RWPE2 (cell line): Measurements from ENCODE around the gene HES3.

Experiments
- ATAC-seq: fragments of 200-7000 bp; cut with Tn5 transposase; 3 replicates; pipeline ENCODE4 v1.9.1; 2021; ENCODE audit warnings: low read depth
- DNase-seq: peaks from one replicate; pipeline ENCODE4 v3.0.0-alpha.2; 2020; ENCODE audit warnings: low spot score
- H3K27ac ChIP-seq: fragments of 450-650 bp; 2 replicates; pipeline ENCODE4 v1.5.1; 2017; ENCODE audit warnings: mild to moderate bottlenecking; ENCODE audit not compliant: poor library complexity, severe bottlenecking
- H3K27me3 ChIP-seq: fragments of 250-450 bp; sonication (Bioruptor Pico); 2 replicates; pipeline ENCODE4 v1.5.1; 2021; ENCODE audit warnings: mild to moderate bottlenecking, moderate library complexity; ENCODE audit not compliant: insufficient read depth, poor library complexity, severe bottlenecking
- H3K36me3 ChIP-seq: fragments of 250-450 bp; sonication (Bioruptor Pico); 2 replicates; pipeline ENCODE4 v1.5.1; 2020; ENCODE audit warnings: low read depth, mild to moderate bottlenecking, moderate library complexity
- H3K4me1 ChIP-seq: fragments of 250-450 bp; sonication (Bioruptor Pico); 2 replicates; pipeline ENCODE4 v1.5.1; 2021; ENCODE audit warnings: mild to moderate bottlenecking, moderate library complexity; ENCODE audit not compliant: insufficient read depth, poor library complexity, severe bottlenecking
- H3K4me3 ChIP-seq: fragments of 250-450 bp; sonication (Bioruptor Pico); 2 replicates; pipeline ENCODE4 v1.5.1; 2021; ENCODE audit warnings: mild to moderate bottlenecking, moderate library complexity; ENCODE audit not compliant: severe bottlenecking
- H3K9me3 ChIP-seq: fragments of 250-450 bp; sonication (Bioruptor Pico); 2 replicates; pipeline ENCODE4 v1.5.1; 2021; ENCODE audit warnings: mild to moderate bottlenecking, moderate library complexity; ENCODE audit not compliant: severe bottlenecking
- TF ChIP-seq, protein P1 (sequence below): fragments of 450-650 bp; IDR thresholded peaks from one replicate; pipeline ENCODE4 v1.5.1; 2017; ENCODE audit warnings: mild to moderate bottlenecking, moderate library complexity; ENCODE audit not compliant: poor library complexity, severe bottlenecking

HES3 gene

DNA sequence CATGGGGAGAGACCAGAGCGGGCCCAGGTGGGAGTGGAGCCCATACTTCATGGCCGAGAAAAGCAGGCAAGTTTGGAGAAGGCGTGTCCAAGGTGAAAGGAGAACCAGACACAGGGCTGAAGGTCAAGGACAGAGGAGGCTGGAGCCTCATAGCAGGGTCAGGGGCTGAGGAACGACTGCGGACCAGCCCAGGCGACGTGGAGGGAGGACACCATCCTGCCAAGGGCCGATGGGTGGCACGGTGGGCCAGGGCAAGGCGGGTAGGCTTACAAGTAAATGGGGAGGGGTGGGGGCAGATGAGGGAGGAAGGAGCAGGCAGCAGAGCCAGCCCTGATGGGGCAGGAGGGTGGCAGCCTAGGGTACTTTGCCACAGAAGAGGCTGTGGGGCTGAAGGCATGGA lies 35.1 kb downstream of the HES3 start:
- H3K4me1 ChIP-seq: no peaks in the 10 kb centered on the region
- ATAC-seq (no peak), DNase-seq (no peak)
- no peaks in the 10 kb centered on the region for H3K27me3 ChIP-seq
- H3K4me3 ChIP-seq: no peak overlapping the region
- TF ChIP-seq, protein P1, sequence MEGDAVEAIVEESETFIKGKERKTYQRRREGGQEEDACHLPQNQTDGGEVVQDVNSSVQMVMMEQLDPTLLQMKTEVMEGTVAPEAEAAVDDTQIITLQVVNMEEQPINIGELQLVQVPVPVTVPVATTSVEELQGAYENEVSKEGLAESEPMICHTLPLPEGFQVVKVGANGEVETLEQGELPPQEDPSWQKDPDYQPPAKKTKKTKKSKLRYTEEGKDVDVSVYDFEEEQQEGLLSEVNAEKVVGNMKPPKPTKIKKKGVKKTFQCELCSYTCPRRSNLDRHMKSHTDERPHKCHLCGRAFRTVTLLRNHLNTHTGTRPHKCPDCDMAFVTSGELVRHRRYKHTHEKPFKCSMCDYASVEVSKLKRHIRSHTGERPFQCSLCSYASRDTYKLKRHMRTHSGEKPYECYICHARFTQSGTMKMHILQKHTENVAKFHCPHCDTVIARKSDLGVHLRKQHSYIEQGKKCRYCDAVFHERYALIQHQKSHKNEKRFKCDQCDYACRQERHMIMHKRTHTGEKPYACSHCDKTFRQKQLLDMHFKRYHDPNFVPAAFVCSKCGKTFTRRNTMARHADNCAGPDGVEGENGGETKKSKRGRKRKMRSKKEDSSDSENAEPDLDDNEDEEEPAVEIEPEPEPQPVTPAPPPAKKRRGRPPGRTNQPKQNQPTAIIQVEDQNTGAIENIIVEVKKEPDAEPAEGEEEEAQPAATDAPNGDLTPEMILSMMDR: no peak
- no peaks in the 10 kb centered on the region for H3K9me3 ChIP-seq
- no peaks in the 10 kb centered on the region; the same call in 1 of the 2 replicates for H3K36me3 ChIP-seq
- H3K27ac ChIP-seq: no peak overlapping the region

DNA sequence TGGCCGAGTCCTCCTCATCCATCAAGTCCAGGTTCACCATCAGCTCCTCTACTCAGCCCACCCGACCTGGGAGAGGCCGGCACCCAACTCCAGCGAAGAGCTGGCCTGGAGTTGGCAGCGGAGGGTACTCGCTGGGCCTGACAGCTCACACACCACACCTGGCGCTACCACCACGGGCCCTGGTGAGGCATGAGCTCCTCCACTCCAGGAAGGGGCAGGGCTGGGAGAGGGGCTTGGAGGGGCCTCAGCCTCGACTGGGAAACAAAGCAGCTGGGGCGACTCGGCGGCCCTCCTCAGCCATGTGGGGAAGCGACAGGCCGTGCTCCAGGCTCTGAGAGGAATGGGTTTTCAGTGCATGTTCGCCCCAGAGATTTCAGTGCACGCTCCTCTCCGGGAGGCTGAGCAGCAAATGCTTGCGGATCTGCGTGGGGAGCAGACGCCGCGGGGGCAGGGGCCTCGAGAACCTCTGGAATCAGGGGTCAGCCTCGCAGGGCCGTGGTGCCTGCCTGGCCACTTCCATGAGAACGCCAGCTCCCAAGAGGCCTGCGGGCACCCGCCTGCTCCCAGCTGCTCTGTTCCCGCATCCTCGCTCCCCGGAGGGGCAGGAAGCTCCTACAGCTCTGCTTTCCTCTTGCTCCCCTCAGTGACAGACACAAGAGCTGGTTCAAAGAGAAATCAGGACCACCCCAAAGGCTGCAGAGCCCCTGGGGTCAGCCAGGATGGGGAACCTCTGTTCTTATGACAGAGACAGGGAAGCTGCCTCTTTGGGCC lies 35.8 kb downstream of the HES3 start:
- no peak for ATAC-seq
- Histone ChIP-seq H3K4me3 (no peak overlapping the region), H3K27me3 (no peaks in the 10 kb centered on the region), H3K27ac (no peak overlapping the region), H3K4me1 (no peaks in the 10 kb centered on the region), H3K36me3 (no peaks in the 10 kb centered on the region; the same call in 1 of the 2 replicates), H3K9me3 (no peaks in the 10 kb centered on the region)
- TF ChIP-seq, protein P1: no peak
- DNase-seq: no peak

DNA sequence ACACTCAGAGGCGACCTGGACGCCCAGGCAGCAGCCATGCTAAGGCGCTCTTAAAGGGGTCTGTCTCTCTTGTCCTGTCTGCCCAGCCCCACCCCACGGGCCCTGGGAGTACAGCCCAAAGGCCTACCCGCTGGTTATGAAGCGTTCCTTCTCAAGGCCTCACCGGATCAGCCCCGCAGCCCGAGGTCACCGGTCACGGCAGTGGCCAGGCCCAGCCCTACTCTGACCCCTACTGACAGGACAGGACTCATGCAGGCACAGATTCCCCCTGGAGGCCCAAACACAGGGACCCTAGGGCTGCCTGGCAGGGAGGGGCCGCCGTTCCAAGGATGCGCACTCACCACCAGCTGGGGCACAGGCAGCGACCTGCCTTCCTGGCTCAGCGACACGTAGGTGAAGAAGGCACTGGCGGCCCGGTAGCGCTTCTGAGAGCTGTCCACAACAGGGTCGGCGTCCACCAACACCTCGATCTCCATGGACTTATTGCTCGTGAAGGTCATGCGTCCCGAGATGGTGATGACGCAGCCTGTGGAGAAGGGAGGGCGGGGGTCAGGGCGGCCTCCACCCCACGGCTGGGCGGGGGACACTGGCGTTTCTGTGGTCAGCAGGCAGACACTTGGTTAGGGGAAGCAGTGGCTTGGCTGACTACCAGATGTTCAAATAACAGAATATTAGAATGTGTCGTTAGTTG lies 36.9 kb downstream of the HES3 start:
- Histone ChIP-seq H3K27ac (no peak overlapping the region), H3K36me3 (no peaks in the 10 kb centered on the region; the same call in 1 of the 2 replicates), H3K27me3 (no peaks in the 10 kb centered on the region), H3K4me3 (no peak overlapping the region), H3K9me3 (no peaks in the 10 kb centered on the region), H3K4me1 (no peaks in the 10 kb centered on the region)
- ATAC-seq: no peak
- DNase-seq: no peak
- TF ChIP-seq, protein P1: peak; percentile 20

DNA sequence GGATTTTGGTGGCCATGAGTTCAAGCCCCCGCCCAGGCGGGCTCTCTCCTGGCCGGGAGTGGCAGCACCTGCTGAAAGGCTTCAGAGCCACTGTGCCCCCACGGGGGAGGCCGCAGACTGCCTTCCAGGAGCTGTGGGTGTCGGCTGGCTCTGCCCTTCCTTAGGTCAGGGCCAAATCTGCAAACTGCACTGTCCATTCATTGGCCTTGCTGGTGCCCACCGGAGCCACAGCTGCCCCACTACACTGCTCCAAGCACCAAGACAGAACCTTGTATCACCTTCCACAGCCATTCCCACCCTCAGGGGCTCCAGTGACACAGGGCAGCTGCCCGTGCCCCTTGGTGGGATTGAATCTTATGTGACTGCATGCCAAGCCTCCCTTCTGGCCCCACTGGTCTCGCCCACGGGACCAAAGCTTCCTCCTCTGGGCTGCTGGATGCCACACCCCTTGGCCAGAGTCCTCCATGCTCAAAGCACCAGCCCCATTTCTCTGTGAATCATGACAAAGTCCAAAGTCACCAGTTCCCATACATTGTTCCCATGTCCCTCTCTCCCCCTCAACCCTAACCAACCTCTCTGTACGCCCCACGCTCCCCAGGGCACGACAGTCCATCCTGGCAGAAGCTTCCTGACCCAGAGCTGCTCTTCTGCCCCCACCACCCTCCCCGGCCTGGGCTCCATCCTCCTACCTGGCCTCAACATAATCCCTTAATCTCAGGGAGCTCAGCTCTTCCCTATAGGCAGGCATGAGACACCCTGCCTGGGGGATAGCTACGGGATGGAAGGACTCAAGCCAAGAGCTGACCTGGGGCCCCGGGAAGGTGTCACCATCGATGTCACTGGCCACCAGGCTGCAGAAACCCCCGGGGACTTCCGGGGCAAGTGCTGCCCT lies 37.8 kb downstream of the HES3 start:
- Histone ChIP-seq H3K9me3 (no peaks in the 10 kb centered on the region), H3K4me1 (no peaks in the 10 kb centered on the region), H3K36me3 (no peaks in the 10 kb centered on the region; the same call in 1 of the 2 replicates), H3K27ac (no peak overlapping the region), H3K27me3 (no peaks in the 10 kb centered on the region), H3K4me3 (no peak overlapping the region)
- TF ChIP-seq, protein P1: no peak
- ATAC-seq (no peak), DNase-seq (no peak)
